RWPE2 (cell line): ENCODE measurements around the gene PCYT1A.

ENCODE experiments used
- ATAC-seq: fragments of 200-7000 bp; cut with Tn5 transposase; 3 replicates; pipeline ENCODE4 v1.9.1; 2021; ENCODE audit warnings: low read depth
- DNase-seq: peaks from one replicate; pipeline ENCODE4 v3.0.0-alpha.2; 2020; ENCODE audit warnings: low spot score
- H3K27ac ChIP-seq: fragments of 450-650 bp; 2 replicates; pipeline ENCODE4 v1.5.1; 2017; ENCODE audit warnings: mild to moderate bottlenecking; ENCODE audit not compliant: poor library complexity, severe bottlenecking
- H3K27me3 ChIP-seq: fragments of 250-450 bp; sonication (Bioruptor Pico); 2 replicates; pipeline ENCODE4 v1.5.1; 2021; ENCODE audit warnings: mild to moderate bottlenecking, moderate library complexity; ENCODE audit not compliant: insufficient read depth, poor library complexity, severe bottlenecking
- H3K36me3 ChIP-seq: fragments of 250-450 bp; sonication (Bioruptor Pico); 2 replicates; pipeline ENCODE4 v1.5.1; 2020; ENCODE audit warnings: low read depth, mild to moderate bottlenecking, moderate library complexity
- H3K4me1 ChIP-seq: fragments of 250-450 bp; sonication (Bioruptor Pico); 2 replicates; pipeline ENCODE4 v1.5.1; 2021; ENCODE audit warnings: mild to moderate bottlenecking, moderate library complexity; ENCODE audit not compliant: insufficient read depth, poor library complexity, severe bottlenecking
- H3K4me3 ChIP-seq: fragments of 250-450 bp; sonication (Bioruptor Pico); 2 replicates; pipeline ENCODE4 v1.5.1; 2021; ENCODE audit warnings: mild to moderate bottlenecking, moderate library complexity; ENCODE audit not compliant: severe bottlenecking
- H3K9me3 ChIP-seq: fragments of 250-450 bp; sonication (Bioruptor Pico); 2 replicates; pipeline ENCODE4 v1.5.1; 2021; ENCODE audit warnings: mild to moderate bottlenecking, moderate library complexity; ENCODE audit not compliant: severe bottlenecking
- TF ChIP-seq, protein P1 (sequence below): fragments of 450-650 bp; IDR thresholded peaks from one replicate; pipeline ENCODE4 v1.5.1; 2017; ENCODE audit warnings: mild to moderate bottlenecking, moderate library complexity; ENCODE audit not compliant: poor library complexity, severe bottlenecking

PCYT1A gene

DNA sequence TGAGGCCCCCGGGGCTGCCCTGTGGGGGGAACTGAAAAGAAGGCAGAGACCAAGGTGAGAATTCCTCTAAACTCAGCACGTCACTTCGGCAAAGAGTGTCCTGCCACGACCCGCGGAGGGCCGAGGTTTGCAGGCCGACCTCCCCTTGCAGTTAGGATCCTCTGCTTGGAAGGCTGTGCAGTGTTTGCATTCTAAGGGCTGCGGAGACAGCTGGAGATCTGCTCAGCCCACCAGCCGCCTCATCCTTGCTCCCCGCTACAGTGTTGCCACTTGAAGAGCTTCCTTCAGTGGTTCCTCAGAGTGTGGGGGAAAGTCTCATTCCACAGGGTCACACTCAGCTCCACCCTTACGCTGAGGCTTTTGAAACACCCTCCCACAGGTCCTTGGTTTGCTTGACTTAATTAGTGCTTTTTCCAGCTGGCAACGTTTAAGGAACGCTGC is 60.4 kb downstream of the PCYT1A start:
- no peaks in the 10 kb centered on the region for H3K4me1 ChIP-seq
- no peak overlapping the region for H3K27ac ChIP-seq
- H3K9me3 ChIP-seq: no peaks in the 10 kb centered on the region
- ATAC-seq (no peak), DNase-seq (no peak)
- TF ChIP-seq, protein P1, sequence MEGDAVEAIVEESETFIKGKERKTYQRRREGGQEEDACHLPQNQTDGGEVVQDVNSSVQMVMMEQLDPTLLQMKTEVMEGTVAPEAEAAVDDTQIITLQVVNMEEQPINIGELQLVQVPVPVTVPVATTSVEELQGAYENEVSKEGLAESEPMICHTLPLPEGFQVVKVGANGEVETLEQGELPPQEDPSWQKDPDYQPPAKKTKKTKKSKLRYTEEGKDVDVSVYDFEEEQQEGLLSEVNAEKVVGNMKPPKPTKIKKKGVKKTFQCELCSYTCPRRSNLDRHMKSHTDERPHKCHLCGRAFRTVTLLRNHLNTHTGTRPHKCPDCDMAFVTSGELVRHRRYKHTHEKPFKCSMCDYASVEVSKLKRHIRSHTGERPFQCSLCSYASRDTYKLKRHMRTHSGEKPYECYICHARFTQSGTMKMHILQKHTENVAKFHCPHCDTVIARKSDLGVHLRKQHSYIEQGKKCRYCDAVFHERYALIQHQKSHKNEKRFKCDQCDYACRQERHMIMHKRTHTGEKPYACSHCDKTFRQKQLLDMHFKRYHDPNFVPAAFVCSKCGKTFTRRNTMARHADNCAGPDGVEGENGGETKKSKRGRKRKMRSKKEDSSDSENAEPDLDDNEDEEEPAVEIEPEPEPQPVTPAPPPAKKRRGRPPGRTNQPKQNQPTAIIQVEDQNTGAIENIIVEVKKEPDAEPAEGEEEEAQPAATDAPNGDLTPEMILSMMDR: no peak
- no peaks in the 10 kb centered on the region for H3K36me3 ChIP-seq
- no peak overlapping the region for H3K4me3 ChIP-seq
- H3K27me3 ChIP-seq: no peaks in the 10 kb centered on the region

DNA sequence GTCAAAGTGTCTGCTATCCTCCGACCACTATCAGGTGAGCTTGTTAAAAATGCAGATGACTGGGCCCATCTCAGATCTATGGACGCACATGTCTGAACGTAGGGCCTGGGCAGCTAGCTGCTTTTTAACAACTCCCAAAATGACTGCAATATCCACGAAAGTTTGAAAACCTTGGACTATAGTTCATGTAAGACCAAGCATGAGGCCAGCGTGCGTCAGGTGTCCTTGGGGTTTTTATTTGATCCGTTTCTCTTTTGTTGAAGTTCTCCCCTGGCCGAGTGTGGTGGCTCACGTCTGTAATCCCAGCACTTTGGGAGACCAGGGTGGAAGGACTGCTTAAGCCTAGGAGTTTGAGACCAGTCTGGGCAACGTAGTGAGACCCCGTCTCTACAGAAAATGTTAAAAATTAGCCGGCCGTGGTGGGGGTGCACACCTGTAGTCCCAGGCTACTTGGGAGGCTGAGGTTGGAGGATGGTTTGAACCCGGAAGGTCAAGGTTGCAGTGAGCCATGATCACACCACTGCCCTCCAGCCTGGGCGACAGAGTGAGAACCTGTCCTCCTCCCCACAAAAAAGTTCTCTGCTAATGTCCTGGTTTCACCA is 61.7 kb downstream of the PCYT1A start:
- H3K4me3 ChIP-seq: no peak overlapping the region
- H3K9me3 ChIP-seq: no peaks in the 10 kb centered on the region
- no peaks in the 10 kb centered on the region for H3K4me1 ChIP-seq
- TF ChIP-seq, protein P1: no peak
- no peak for ATAC-seq
- no peak overlapping the region for H3K27ac ChIP-seq
- no peaks in the 10 kb centered on the region for H3K27me3 ChIP-seq
- no peak for DNase-seq
- H3K36me3 ChIP-seq: no peaks in the 10 kb centered on the region

DNA sequence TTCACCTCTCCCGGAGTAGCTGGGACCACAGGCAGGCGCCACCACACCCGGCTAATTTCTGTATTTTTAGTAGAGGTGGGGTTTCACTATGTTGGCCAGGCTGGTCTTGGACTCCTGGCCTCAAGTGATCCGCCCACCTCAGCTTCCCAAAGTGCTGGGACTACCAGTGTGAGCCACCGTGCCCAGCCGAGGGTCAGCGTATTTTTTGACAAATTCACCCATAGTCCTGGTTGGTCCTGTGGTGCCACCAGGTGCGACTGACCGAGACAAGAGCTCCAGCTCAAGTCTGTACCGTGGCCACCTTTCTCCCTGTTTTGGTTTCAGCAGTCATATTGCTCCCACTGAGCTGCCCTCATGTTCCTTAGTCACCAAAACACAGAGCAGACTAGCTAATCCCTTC is 62.4 kb downstream of the PCYT1A start:
- Histone ChIP-seq H3K36me3 (no peaks in the 10 kb centered on the region), H3K27ac (no peak overlapping the region), H3K4me3 (no peak overlapping the region), H3K9me3 (no peaks in the 10 kb centered on the region), H3K27me3 (no peaks in the 10 kb centered on the region), H3K4me1 (no peaks in the 10 kb centered on the region)
- TF ChIP-seq, protein P1: no peak
- no peak for ATAC-seq
- DNase-seq: no peak

DNA sequence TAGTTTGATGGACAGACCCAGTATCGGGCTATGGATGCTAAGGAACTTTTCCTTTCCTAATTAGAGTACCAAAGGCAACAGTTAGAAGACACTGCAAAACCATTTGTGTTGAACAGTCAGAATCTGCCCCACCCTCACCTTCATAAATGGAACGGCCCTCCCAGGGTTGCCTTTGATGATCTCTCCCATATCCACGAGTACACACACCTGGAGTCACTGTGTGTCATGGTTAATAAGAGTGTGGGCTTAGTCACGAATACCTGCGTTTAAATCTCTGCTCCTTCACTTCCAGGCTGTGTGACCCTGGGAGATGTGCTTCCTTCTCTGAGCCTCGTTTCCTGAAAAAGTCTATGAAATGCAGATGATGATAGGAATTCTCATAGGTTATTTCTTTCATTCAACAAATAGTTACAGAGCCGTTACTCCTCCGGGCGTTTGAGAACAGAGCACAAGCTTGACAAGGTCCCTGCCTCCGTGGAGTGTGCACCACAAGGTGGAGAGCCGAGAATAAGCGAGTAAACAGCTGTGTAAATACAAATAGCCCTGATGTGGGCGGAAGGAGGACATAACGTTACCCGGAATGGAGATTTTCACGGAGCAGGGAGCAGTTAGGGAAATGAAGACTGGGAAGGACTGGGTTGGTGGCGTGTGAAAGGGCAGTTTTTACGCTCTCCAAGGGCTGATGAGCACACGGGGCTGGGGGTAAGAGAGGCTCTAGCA is 64.5 kb downstream of the PCYT1A start:
- ATAC-seq: peak; percentile 22; the same call in 1 of the 3 replicates
- H3K4me1 ChIP-seq: peaks cover 6% of the 10 kb centered on the region
- no peaks in the 10 kb centered on the region for H3K27me3 ChIP-seq
- H3K27ac ChIP-seq: no peak overlapping the region
- H3K9me3 ChIP-seq: no peaks in the 10 kb centered on the region
- no peak for DNase-seq
- H3K36me3 ChIP-seq: no peaks in the 10 kb centered on the region
- TF ChIP-seq, protein P1: no peak
- no peak overlapping the region for H3K4me3 ChIP-seq

DNA sequence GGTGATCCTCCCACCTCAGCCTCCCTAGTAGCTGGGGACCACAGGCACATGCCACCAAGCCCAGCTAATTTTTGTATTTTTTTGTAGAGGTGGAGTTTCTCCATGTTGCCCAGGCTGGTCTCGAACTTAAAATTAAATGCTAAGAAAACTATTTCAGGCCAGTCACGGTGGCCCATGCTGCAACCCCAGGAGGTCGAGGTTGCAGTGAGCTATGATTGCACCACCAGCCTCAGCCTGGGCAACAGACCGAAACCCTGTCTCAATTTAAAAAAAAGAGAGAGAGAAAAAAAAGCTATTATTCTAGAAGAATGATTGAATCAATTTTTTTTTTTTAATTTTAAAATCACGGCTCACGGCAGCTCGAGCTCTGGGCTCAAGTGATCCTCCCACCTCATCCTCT is 66.5 kb downstream of the PCYT1A start:
- no peak overlapping the region for H3K4me3 ChIP-seq
- no peaks in the 10 kb centered on the region for H3K27me3 ChIP-seq
- H3K27ac ChIP-seq: no peak overlapping the region
- H3K4me1 ChIP-seq: peaks cover 6% of the 10 kb centered on the region
- TF ChIP-seq, protein P1: no peak
- no peaks in the 10 kb centered on the region for H3K36me3 ChIP-seq
- DNase-seq: no peak
- ATAC-seq: no peak
- H3K9me3 ChIP-seq: no peaks in the 10 kb centered on the region
